SH-SY5Y (cell line): ENCODE results near the gene HLF.

ENCODE experiments used
- GATA2 ChIP-seq: IDR thresholded peaks from 2 replicates; pipeline ENCODE4 v1.6.1; 2011; ENCODE audit warnings: mild to moderate bottlenecking, low read depth, low read length
- GATA3 ChIP-seq: IDR thresholded peaks from 2 replicates; pipeline ENCODE4 v1.6.1; 2011; ENCODE audit warnings: low read depth, mild to moderate bottlenecking, low read length, moderate library complexity

GRCh38 chr17:55285340-55286301, 20.9 kb downstream of the HLF start:
- no peak for TF ChIP-seq GATA2
- TF ChIP-seq GATA3, result no peak
